Bronchus fibroblast of lung (primary cell): ENCODE measurements around the gene RAB11B. TPM values are rescaled to one million over a fixed set of nuclear protein-coding genes. Genes with fewer than 3 reads are reported as not detected.

Experiments
- total RNA-seq: library from RNA; depleted of rRNA; stranded (reverse); fragments of >200 nt; gene quantifications from 2 replicates; pipeline ENCODE4 v1.2.3, GENCODE V29; 2015

Gene RAB11B
- 8.9 and 12.9 TPM in 2 replicates for total RNA-seq

GRCh38 chr19:8389891-8390616, at the start of gene RAB11B:
RAB11B (plus strand) TSS chr19:8390360; CDS start chr19:8390417, 57 bp downstream.

GRCh38 chr19:8342684-8343482, 47.3 kb upstream of the RAB11B start, which contains the start of gene KANK3:
KANK3 (minus strand) TSS chr19:8343262; CDS start chr19:8337828, 5,434 bp downstream.

GRCh38 chr19:8363803-8364771, 26.1 kb upstream of the RAB11B start, which contains the start of gene ANGPTL4:
ANGPTL4 (plus strand) TSS chr19:8364155; CDS start chr19:8364322, 167 bp downstream.

GRCh38 chr19:8412783-8413628, 22.8 kb downstream of the RAB11B start, which contains the start of gene MARCHF2:
MARCHF2 (plus strand) TSS chr19:8413305; CDS start chr19:8421841, 8,536 bp downstream.

GRCh38 chr19:8444677-8445487, 54.7 kb downstream of the RAB11B start, which contains the start of gene HNRNPM:
HNRNPM (plus strand) TSS chr19:8444975; CDS start chr19:8444999, 24 bp downstream.

Other genes starting within 250 kb of the RAB11B start
- not detected in 2 replicates for gene FBN3, start 240.8 kb upstream of the RAB11B start, total RNA-seq
- gene CERS4, start 181.0 kb upstream of the RAB11B start, total RNA-seq, result 6.7 and 9.1 TPM in 2 replicates
- 87.0 and 92.6 TPM in 2 replicates for gene CD320, start 82.0 kb upstream of the RAB11B start, total RNA-seq
- 51.6 and 59.5 TPM in 2 replicates for gene NDUFA7, start 69.0 kb upstream of the RAB11B start, total RNA-seq
- 362 and 493 TPM in 2 replicates for gene RPS28, start 68.9 kb upstream of the RAB11B start, total RNA-seq
- 0.15 and 0.17 TPM in 2 replicates for gene KANK3, start 47.1 kb upstream of the RAB11B start, total RNA-seq
- gene ANGPTL4, start 26.2 kb upstream of the RAB11B start, total RNA-seq, result 0.17 and 0.59 TPM in 2 replicates
- gene MARCHF2, start 22.9 kb downstream of the RAB11B start, total RNA-seq, result 34.5 and 47.1 TPM in 2 replicates
- gene HNRNPM, start 54.6 kb downstream of the RAB11B start, total RNA-seq, result 69.4 and 83.1 TPM in 2 replicates
- gene PRAM1, start 112.3 kb downstream of the RAB11B start, total RNA-seq, result not detected in 2 replicates
- gene ZNF414, start 123.8 kb downstream of the RAB11B start, total RNA-seq, result 3.5 and 3.7 TPM in 2 replicates
- 0.15 and 1.0 TPM in 2 replicates for gene MYO1F, start 187.1 kb downstream of the RAB11B start, total RNA-seq
- gene ADAMTS10, start 220.4 kb downstream of the RAB11B start, total RNA-seq, result 3.0 and 3.7 TPM in 2 replicates
- not detected in 2 replicates for gene NFILZ, start 240.3 kb downstream of the RAB11B start, total RNA-seq